WTC11 (cell line): ENCODE results near the gene UNG. TPM values are rescaled to one million over a fixed set of nuclear protein-coding genes. Genes with fewer than 3 reads are reported as not detected.
"Not testable (repeated sequence)": the region's sequence is repeated elsewhere in the genome, so short reads cannot be mapped to it uniquely, and the experiment has no call there.

Experiments used
- ATAC-seq: fragments of 200-7000 bp; cut with Tn5 transposase; 2 replicates; pipeline ENCODE4 v1.10.0; 2021; ENCODE audit warnings: mild to moderate bottlenecking, moderate library complexity
- CTCF ChIA-PET: fragments of 300-600 bp; sonication (Branson Sonifier 250); formaldehyde crosslinking; loops from one replicate; lab custom pipeline; 2021; ENCODE audit warnings: antibody characterized with exemption; lab: Charles Lee
- POLR2A ChIA-PET: fragments of 350-600 bp; sonication (Branson Sonifier 250); formaldehyde crosslinking; loops from one replicate; lab custom pipeline; 2021; ENCODE audit warnings: antibody characterized with exemption; lab: Charles Lee
- DNase-seq: peaks from one replicate; pipeline ENCODE4 v3.0.0; 2021; ENCODE audit warnings: low spot score
- H3K27ac Mint-ChIP-seq: 2 replicates; pipeline ENCODE4 v1.8.0; 2021; ENCODE audit warnings: mixed read lengths
- H3K27me3 Mint-ChIP-seq: 2 replicates; pipeline ENCODE4 v1.8.0; 2021; ENCODE audit warnings: low read depth, mild to moderate bottlenecking, moderate library complexity, mixed read lengths
- H3K36me3 Mint-ChIP-seq: 2 replicates; pipeline ENCODE4 v1.8.0; 2021; ENCODE audit warnings: mixed read lengths
- H3K4me1 Mint-ChIP-seq: 2 replicates; pipeline ENCODE4 v1.8.0; 2022; ENCODE audit warnings: mixed read lengths
- H3K4me3 Mint-ChIP-seq: 2 replicates; pipeline ENCODE4 v1.8.0; 2021; ENCODE audit warnings: mild to moderate bottlenecking, moderate library complexity, mixed read lengths
- H3K9me3 Mint-ChIP-seq: 2 replicates; pipeline ENCODE4 v1.8.0; 2021; ENCODE audit warnings: mixed read lengths
- EMX1 ChIP-seq: fragments of 250-450 bp; sonication (Bioruptor Pico); IDR thresholded peaks from 2 replicates; pipeline ENCODE4 v1.8.0; 2021; ENCODE audit warnings: mild to moderate bottlenecking
- ESRRA ChIP-seq: sonication (generic); formaldehyde crosslinking; IDR thresholded peaks from 2 replicates; pipeline ENCODE4 v1.8.1; 2022; ENCODE audit warnings: mild to moderate bottlenecking, missing genetic modification reagents, borderline replicate concordance
- FOXP1 ChIP-seq: sonication (generic); formaldehyde crosslinking; IDR thresholded peaks from 2 replicates; pipeline ENCODE4 v1.8.0; 2022; ENCODE audit warnings: missing genetic modification reagents, mild to moderate bottlenecking, moderate library complexity, borderline replicate concordance
- JAZF1 ChIP-seq: fragments of 250-450 bp; sonication (Bioruptor Pico); IDR thresholded peaks from 2 replicates; pipeline ENCODE4 v1.9.0; 2021; ENCODE audit warnings: moderate library complexity, mild to moderate bottlenecking, inconsistent platforms
- MXD4 ChIP-seq: fragments of 250-450 bp; sonication (Bioruptor Pico); IDR thresholded peaks from 2 replicates; pipeline ENCODE4 v1.8.0; 2021; ENCODE audit warnings: mild to moderate bottlenecking, moderate library complexity, borderline replicate concordance
- NFYB ChIP-seq: sonication (generic); formaldehyde crosslinking; conservative IDR thresholded peaks from 2 replicates; pipeline ENCODE4 v1.8.0; 2022; ENCODE audit warnings: low read depth, missing genetic modification reagents
- NR2C2 ChIP-seq: sonication (generic); formaldehyde crosslinking; IDR thresholded peaks from 2 replicates; pipeline ENCODE4 v1.8.0; 2022; ENCODE audit warnings: mild to moderate bottlenecking, missing genetic modification reagents
- PRRX2 ChIP-seq: fragments of 250-450 bp; sonication (Bioruptor Pico); IDR thresholded peaks from 2 replicates; pipeline ENCODE4 v1.8.0; 2021; ENCODE audit warnings: mild to moderate bottlenecking
- SMAD3 ChIP-seq: sonication (generic); formaldehyde crosslinking; IDR thresholded peaks from 2 replicates; pipeline ENCODE4 v1.8.0; 2022; ENCODE audit warnings: missing genetic modification reagents, mild to moderate bottlenecking, borderline replicate concordance
- TEAD4 ChIP-seq: sonication (generic); formaldehyde crosslinking; IDR thresholded peaks from 2 replicates; pipeline ENCODE4 v1.8.0; 2022; ENCODE audit warnings: mild to moderate bottlenecking, missing genetic modification reagents
- TP53 ChIP-seq: sonication (generic); formaldehyde crosslinking; IDR thresholded peaks from 2 replicates; pipeline ENCODE4 v1.8.1; 2023; ENCODE audit warnings: mild to moderate bottlenecking, missing genetic modification reagents
- ZNF232 ChIP-seq: sonication (generic); formaldehyde crosslinking; IDR thresholded peaks from 2 replicates; pipeline ENCODE4 v1.8.0; 2022; ENCODE audit warnings: mild to moderate bottlenecking, missing genetic modification reagents
- ZNF416 ChIP-seq: fragments of 250-450 bp; sonication (Bioruptor Pico); IDR thresholded peaks from 2 replicates; pipeline ENCODE4 v1.9.0; 2021; ENCODE audit warnings: mild to moderate bottlenecking, inconsistent platforms
- total RNA-seq: library from RNA; stranded (reverse); gene quantifications from 3 replicates; pipeline ENCODE4 v1.2.3, GENCODE V29; 2021
- TF ChIP-seq, protein P1 (sequence below): sonication (generic); formaldehyde crosslinking; conservative IDR thresholded peaks from 2 replicates; pipeline ENCODE4 v1.8.1; 2023; ENCODE audit warnings: mild to moderate bottlenecking, low read depth, missing genetic modification reagents, moderate library complexity
- TF ChIP-seq, protein P2 (sequence below): sonication (generic); formaldehyde crosslinking; IDR thresholded peaks from 2 replicates; pipeline ENCODE4 v1.8.0; 2023; ENCODE audit warnings: missing genetic modification reagents, mild to moderate bottlenecking, borderline replicate concordance
- TF ChIP-seq, protein P3 (sequence below): sonication (generic); formaldehyde crosslinking; IDR thresholded peaks from 2 replicates; pipeline ENCODE4 v1.8.1; 2022; ENCODE audit warnings: missing genetic modification reagents, borderline replicate concordance
- TF ChIP-seq, protein P4 (sequence below): fragments of 250-450 bp; sonication (Bioruptor Pico); IDR thresholded peaks from 2 replicates; pipeline ENCODE4 v1.9.0; 2021; ENCODE audit warnings: mild to moderate bottlenecking
- TF ChIP-seq, protein P5 (sequence below): sonication (generic); formaldehyde crosslinking; conservative IDR thresholded peaks from 2 replicates; pipeline ENCODE4 v1.8.1; 2022; ENCODE audit warnings: mild to moderate bottlenecking, missing genetic modification reagents
- TF ChIP-seq, protein P6 (sequence below): sonication (generic); formaldehyde crosslinking; IDR thresholded peaks from 2 replicates; pipeline ENCODE4 v1.8.1; 2022; ENCODE audit warnings: mild to moderate bottlenecking, missing genetic modification reagents, moderate library complexity, borderline replicate concordance

The UNG gene
- total RNA-seq, 1 experiment from 2014 or later: 127 TPM

DNA sequence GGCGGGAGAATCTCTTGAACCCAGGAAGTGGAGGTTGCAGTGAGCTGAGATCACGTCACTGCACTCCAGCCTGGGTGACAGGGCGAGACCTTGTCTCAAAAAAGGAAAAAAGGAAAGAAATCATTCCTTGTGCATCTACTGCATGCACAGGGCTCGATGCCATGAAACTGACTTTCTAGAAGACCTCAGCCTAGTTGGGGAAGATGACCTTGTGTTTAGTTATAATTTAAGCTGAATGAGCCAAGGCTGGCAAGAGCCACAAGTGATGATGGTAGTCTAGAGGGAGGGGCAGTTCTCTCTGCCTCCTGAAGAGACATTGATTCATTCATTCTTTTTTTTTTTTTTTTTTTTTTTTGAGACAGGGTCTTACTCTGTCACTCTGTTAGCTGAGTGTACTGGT is 43.2 kb downstream of the UNG start:
- H3K27ac Mint-ChIP-seq: no peak overlapping the region
- H3K9me3 Mint-ChIP-seq: peaks cover 13% of the 10 kb centered on the region
- TF ChIP-seq, protein P1, sequence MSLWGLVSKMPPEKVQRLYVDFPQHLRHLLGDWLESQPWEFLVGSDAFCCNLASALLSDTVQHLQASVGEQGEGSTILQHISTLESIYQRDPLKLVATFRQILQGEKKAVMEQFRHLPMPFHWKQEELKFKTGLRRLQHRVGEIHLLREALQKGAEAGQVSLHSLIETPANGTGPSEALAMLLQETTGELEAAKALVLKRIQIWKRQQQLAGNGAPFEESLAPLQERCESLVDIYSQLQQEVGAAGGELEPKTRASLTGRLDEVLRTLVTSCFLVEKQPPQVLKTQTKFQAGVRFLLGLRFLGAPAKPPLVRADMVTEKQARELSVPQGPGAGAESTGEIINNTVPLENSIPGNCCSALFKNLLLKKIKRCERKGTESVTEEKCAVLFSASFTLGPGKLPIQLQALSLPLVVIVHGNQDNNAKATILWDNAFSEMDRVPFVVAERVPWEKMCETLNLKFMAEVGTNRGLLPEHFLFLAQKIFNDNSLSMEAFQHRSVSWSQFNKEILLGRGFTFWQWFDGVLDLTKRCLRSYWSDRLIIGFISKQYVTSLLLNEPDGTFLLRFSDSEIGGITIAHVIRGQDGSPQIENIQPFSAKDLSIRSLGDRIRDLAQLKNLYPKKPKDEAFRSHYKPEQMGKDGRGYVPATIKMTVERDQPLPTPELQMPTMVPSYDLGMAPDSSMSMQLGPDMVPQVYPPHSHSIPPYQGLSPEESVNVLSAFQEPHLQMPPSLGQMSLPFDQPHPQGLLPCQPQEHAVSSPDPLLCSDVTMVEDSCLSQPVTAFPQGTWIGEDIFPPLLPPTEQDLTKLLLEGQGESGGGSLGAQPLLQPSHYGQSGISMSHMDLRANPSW (CRISPR knock-in tag): no peak
- TF ChIP-seq, protein P2, sequence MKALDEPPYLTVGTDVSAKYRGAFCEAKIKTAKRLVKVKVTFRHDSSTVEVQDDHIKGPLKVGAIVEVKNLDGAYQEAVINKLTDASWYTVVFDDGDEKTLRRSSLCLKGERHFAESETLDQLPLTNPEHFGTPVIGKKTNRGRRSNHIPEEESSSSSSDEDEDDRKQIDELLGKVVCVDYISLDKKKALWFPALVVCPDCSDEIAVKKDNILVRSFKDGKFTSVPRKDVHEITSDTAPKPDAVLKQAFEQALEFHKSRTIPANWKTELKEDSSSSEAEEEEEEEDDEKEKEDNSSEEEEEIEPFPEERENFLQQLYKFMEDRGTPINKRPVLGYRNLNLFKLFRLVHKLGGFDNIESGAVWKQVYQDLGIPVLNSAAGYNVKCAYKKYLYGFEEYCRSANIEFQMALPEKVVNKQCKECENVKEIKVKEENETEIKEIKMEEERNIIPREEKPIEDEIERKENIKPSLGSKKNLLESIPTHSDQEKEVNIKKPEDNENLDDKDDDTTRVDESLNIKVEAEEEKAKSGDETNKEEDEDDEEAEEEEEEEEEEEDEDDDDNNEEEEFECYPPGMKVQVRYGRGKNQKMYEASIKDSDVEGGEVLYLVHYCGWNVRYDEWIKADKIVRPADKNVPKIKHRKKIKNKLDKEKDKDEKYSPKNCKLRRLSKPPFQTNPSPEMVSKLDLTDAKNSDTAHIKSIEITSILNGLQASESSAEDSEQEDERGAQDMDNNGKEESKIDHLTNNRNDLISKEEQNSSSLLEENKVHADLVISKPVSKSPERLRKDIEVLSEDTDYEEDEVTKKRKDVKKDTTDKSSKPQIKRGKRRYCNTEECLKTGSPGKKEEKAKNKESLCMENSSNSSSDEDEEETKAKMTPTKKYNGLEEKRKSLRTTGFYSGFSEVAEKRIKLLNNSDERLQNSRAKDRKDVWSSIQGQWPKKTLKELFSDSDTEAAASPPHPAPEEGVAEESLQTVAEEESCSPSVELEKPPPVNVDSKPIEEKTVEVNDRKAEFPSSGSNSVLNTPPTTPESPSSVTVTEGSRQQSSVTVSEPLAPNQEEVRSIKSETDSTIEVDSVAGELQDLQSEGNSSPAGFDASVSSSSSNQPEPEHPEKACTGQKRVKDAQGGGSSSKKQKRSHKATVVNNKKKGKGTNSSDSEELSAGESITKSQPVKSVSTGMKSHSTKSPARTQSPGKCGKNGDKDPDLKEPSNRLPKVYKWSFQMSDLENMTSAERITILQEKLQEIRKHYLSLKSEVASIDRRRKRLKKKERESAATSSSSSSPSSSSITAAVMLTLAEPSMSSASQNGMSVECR (CRISPR knock-in tag): no peak
- TF ChIP-seq, all 79 proteins: peak for 0
- H3K4me3 Mint-ChIP-seq: no peak overlapping the region
- CTCF ChIA-PET: interaction anchor here (1.3 kb wide), 1 partner anchor 29 kb away, joined by 3 read pairs; no protein-coding TSS in a partner anchor
- no peaks in the 10 kb centered on the region for H3K4me1 Mint-ChIP-seq
- ATAC-seq (no peak), DNase-seq (no peak)
- POLR2A ChIA-PET: interaction anchor here (0.7 kb wide), 1 partner anchor 1184 kb away, joined by 10 read pairs; no protein-coding TSS in a partner anchor
- no peaks in the 10 kb centered on the region; the same call in 1 of the 2 replicates for H3K27me3 Mint-ChIP-seq
- no peaks in the 10 kb centered on the region for H3K36me3 Mint-ChIP-seq

DNA sequence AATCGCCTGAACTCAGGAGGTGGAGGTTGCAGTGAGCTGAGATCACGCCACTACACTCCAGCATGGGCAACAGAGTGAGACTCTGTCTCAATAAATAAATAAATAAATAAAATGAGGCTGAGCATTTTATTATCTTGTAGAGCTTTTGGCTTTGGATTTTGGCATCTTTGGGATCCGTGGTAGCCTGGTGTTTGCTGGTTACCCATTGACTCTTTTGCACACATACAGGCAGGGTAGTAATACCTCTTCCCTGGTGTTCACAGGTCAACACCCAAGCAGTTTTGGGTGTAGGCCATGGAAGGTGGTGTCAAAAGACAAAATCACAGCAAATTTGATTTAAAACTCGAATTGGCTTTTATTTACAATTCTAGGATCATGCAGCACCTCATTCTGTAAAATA is 46.8 kb downstream of the UNG start:
- no peak for ATAC-seq
- Mint-ChIP-seq H3K4me1 (no peaks in the 10 kb centered on the region), H3K36me3 (no peaks in the 10 kb centered on the region), H3K4me3 (no peak overlapping the region), H3K27me3 (no peaks in the 10 kb centered on the region; the same call in 1 of the 2 replicates), H3K27ac (no peak overlapping the region), H3K9me3 (no peaks in the 10 kb centered on the region)
- POLR2A ChIA-PET: no interaction called here
- no peak for DNase-seq
- TF ChIP-seq EMX1: no peak
- TF ChIP-seq TEAD4 (CRISPR knock-in tag): no peak
- TF ChIP-seq ZNF416 (CRISPR knock-in tag): no peak
- no peak for TF ChIP-seq JAZF1 (CRISPR knock-in tag)
- no peak for TF ChIP-seq FOXP1
- TF ChIP-seq TP53 (CRISPR knock-in tag): no peak
- TF ChIP-seq, protein P3, sequence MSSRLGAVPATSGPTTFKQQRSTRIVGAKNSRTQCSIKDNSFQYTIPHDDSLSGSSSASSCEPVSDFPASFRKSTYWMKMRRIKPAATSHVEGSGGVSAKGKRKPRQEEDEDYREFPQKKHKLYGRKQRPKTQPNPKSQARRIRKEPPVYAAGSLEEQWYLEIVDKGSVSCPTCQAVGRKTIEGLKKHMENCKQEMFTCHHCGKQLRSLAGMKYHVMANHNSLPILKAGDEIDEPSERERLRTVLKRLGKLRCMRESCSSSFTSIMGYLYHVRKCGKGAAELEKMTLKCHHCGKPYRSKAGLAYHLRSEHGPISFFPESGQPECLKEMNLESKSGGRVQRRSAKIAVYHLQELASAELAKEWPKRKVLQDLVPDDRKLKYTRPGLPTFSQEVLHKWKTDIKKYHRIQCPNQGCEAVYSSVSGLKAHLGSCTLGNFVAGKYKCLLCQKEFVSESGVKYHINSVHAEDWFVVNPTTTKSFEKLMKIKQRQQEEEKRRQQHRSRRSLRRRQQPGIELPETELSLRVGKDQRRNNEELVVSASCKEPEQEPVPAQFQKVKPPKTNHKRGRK (CRISPR knock-in tag): no peak
- TF ChIP-seq MXD4: no peak
- TF ChIP-seq ESRRA (CRISPR knock-in tag): no peak
- TF ChIP-seq NR2C2 (CRISPR knock-in tag): no peak
- TF ChIP-seq, protein P4, sequence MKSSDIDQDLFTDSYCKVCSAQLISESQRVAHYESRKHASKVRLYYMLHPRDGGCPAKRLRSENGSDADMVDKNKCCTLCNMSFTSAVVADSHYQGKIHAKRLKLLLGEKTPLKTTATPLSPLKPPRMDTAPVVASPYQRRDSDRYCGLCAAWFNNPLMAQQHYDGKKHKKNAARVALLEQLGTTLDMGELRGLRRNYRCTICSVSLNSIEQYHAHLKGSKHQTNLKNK (CRISPR knock-in tag): no peak
- TF ChIP-seq, protein P5, sequence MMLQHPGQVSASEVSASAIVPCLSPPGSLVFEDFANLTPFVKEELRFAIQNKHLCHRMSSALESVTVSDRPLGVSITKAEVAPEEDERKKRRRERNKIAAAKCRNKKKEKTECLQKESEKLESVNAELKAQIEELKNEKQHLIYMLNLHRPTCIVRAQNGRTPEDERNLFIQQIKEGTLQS: no peak
- no peak for TF ChIP-seq NFYB (CRISPR knock-in tag)
- no peak for TF ChIP-seq PRRX2
- TF ChIP-seq ZNF232 (CRISPR knock-in tag): no peak
- no peak for TF ChIP-seq SMAD3
- TF ChIP-seq, protein P6, sequence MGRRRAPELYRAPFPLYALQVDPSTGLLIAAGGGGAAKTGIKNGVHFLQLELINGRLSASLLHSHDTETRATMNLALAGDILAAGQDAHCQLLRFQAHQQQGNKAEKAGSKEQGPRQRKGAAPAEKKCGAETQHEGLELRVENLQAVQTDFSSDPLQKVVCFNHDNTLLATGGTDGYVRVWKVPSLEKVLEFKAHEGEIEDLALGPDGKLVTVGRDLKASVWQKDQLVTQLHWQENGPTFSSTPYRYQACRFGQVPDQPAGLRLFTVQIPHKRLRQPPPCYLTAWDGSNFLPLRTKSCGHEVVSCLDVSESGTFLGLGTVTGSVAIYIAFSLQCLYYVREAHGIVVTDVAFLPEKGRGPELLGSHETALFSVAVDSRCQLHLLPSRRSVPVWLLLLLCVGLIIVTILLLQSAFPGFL: no peak
- CTCF ChIA-PET: interaction anchor here (1.7 kb wide), 1 partner anchor 10 kb away, joined by 4 read pairs; no protein-coding TSS in a partner anchor

DNA sequence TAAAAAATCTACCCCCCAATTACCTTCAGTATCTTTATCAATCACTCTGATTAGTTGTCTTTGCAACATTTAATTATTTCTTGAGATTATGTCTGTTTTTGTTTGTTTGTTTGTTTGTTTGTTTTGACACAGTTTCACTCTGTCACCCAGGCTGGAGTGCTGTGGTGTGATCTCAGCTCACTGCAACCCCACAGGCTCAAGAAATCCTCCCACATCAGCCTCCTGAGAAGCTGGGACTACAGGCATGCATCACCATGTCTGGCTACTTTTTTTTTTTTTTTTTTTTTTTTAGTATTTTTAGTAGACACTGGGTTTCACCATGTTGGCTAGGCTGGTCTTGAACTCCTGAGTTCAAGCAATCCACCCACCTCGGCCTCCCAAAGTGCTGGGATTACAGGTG is 49.7 kb downstream of the UNG start:
- H3K27ac Mint-ChIP-seq, H3K9me3 Mint-ChIP-seq, H3K27me3 Mint-ChIP-seq, POLR2A ChIA-PET, H3K4me3 Mint-ChIP-seq, H3K36me3 Mint-ChIP-seq, ATAC-seq, DNase-seq, H3K4me1 Mint-ChIP-seq: not testable (repeated sequence)
- CTCF ChIA-PET: interaction anchor here (0.7 kb wide), 1 partner anchor 1321 kb away, joined by 4 read pairs; the partner anchor contains the start of gene GPN3
